HCT116 (cell line): Measurements from ENCODE around the gene BPIFB1. TPM values are rescaled to one million over a fixed set of nuclear protein-coding genes. Genes with fewer than 3 reads are reported as not detected.

Experiments used
- ATAC-seq: fragments of 200-7000 bp; cut with Tn5 transposase; 2 replicates; pipeline ENCODE4 v1.9.1; 2020; ENCODE audit warnings: mild to moderate bottlenecking, moderate library complexity
- BruUV-seq: library from RNA; stranded (reverse); fragments of 400-500 nt; replicated peaks from 2 replicates; lab custom pipeline; 2021; lab: Mats Ljungman, UMichigan
- CTCF ChIA-PET: fragments of 300-600 bp; sonication (Branson Sonifier 250); formaldehyde crosslinking; loops from one replicate; lab custom pipeline; 2021; ENCODE audit warnings: antibody characterized with exemption; lab: Charles Lee
- POLR2A ChIA-PET: fragments of 300-600, 350-600 bp; sonication (Branson Sonifier 250); formaldehyde crosslinking; loops from one replicate; lab custom pipeline; 2021; ENCODE audit warnings: antibody characterized with exemption; lab: Charles Lee
- RAD21 ChIA-PET, 2 experiments: fragments of 300-600 bp; sonication (Branson Sonifier 250); formaldehyde crosslinking; loops; one replicate each; lab custom pipeline; 2023; ENCODE audit warnings: low total read pairs in 2 of 2; ENCODE audit not compliant: uncharacterized antibody in 2 of 2, unreplicated experiment in 2 of 2, low non-redundant PET in 1 of 2; lab: Charles Lee
- DNase-seq: peaks from one replicate; pipeline ENCODE4 v3.0.0-alpha.2; 2010; ENCODE audit warnings: low read depth, low spot score
- H2AFZ ChIP-seq: fragments of 200-600 bp; shearing (Covaris generic), sonication (generic); 2 replicates; pipeline ENCODE4 v1.6.1; 2017; ENCODE audit warnings: low read depth, mixed run types, mixed read lengths, antibody characterized with exemption, low read length; ENCODE audit not compliant: poor library complexity, severe bottlenecking
- H3K27ac ChIP-seq: 2 replicates; pipeline ENCODE4 v1.5.1; 2012; ENCODE audit warnings: low read depth, low read length
- H3K27me3 ChIP-seq: fragments of 200-600 bp; sonication (generic); 2 replicates; pipeline ENCODE4 v1.6.1; 2016; ENCODE audit warnings: mixed run types, low read length, mixed read lengths; ENCODE audit not compliant: insufficient read depth
- H3K36me3 ChIP-seq, 2 experiments: fragments of 200-500 bp in 1 of 2; fragments of 200-600 bp in 1 of 2; sonication (Bioruptor generic) in 1 of 2; sonication (generic) in 1 of 2; 2 replicates each; pipeline versions ENCODE4 v1.5.1 to v1.6.1; 2014 to 2016; ENCODE audit warnings: low read length in 2 of 2, inconsistent platforms in 1 of 2, mixed read lengths in 1 of 2, mixed run types in 1 of 2; ENCODE audit not compliant: insufficient read depth in 2 of 2, control insufficient read depth in 1 of 2
- H3K4me1 ChIP-seq, 2 experiments: fragments of 200-600 bp in 1 of 2; sonication (generic) in 1 of 2; 2 replicates each; pipeline versions ENCODE4 v1.5.1 to v1.6.1; 2012 to 2017; ENCODE audit warnings: low read length in 2 of 2, inconsistent platforms in 1 of 2, mild to moderate bottlenecking in 1 of 2, mixed read lengths in 1 of 2, mixed run types in 1 of 2, moderate library complexity in 1 of 2; ENCODE audit not compliant: insufficient read depth in 2 of 2, control insufficient read depth in 1 of 2
- H3K4me2 ChIP-seq: fragments of 200-600 bp; sonication (generic); 2 replicates; pipeline ENCODE4 v1.6.1; 2017; ENCODE audit warnings: mixed run types, low read length, mixed read lengths
- H3K4me3 ChIP-seq, 2 experiments: fragments of 200-600 bp in 1 of 2; sonication (generic) in 1 of 2; replicated peaks in 1 of 2; 2 replicates each; pipeline ENCODE4 v1.5.1; 2011 to 2016; ENCODE audit warnings: low read length in 2 of 2, control low read depth in 1 of 2, low read depth in 1 of 2, mild to moderate bottlenecking in 1 of 2, mixed read lengths in 1 of 2, mixed run types in 1 of 2
- H3K79me2 ChIP-seq: fragments of 200-600 bp; sonication (generic); 2 replicates; pipeline ENCODE4 v1.6.1; 2017; ENCODE audit warnings: mild to moderate bottlenecking, mixed run types, low read length, moderate library complexity, mixed read lengths; ENCODE audit not compliant: insufficient read depth
- H3K9ac ChIP-seq: fragments of 200-600 bp; sonication (generic); 2 replicates; pipeline ENCODE4 v1.6.1; 2016; ENCODE audit warnings: low read length, mixed read lengths
- H3K9me2 ChIP-seq: fragments of 200-600 bp; sonication (generic), shearing (Covaris generic); 2 replicates; pipeline ENCODE4 v1.6.1; 2017; ENCODE audit warnings: mixed run types, mild to moderate bottlenecking, moderate library complexity; ENCODE audit not compliant: insufficient read depth
- H3K9me3 ChIP-seq, 2 experiments: fragments of 200-500 bp in 1 of 2; fragments of 200-600 bp in 1 of 2; sonication (Bioruptor generic) in 1 of 2; sonication (generic) in 1 of 2; 2 replicates each; pipeline ENCODE4 v1.6.1; 2014 to 2017; ENCODE audit warnings: low read length in 2 of 2, mixed read lengths in 2 of 2, inconsistent platforms in 1 of 2, low read depth in 1 of 2, mild to moderate bottlenecking in 1 of 2, mixed run types in 1 of 2, moderate library complexity in 1 of 2; ENCODE audit not compliant: control insufficient read depth in 1 of 2, insufficient read depth in 1 of 2
- H4K20me1 ChIP-seq: fragments of 200-600 bp; sonication (generic), shearing (Covaris generic); 2 replicates; pipeline ENCODE4 v1.6.1; 2017; ENCODE audit warnings: mixed run types, mild to moderate bottlenecking, moderate library complexity; ENCODE audit not compliant: insufficient read depth
- CTCF ChIP-seq, 3 experiments: fragments of 200-600 bp in 1 of 3; sonication (generic) in 1 of 3; IDR thresholded peaks in 2 of 3; conservative IDR thresholded peaks in 1 of 3; 2 replicates each; pipeline ENCODE4 v1.5.1; 2012 to 2017; ENCODE audit warnings: low read depth in 2 of 3, low read length in 2 of 3, antibody characterized with exemption in 1 of 3, borderline replicate concordance in 1 of 3, control low read depth in 1 of 3, mild to moderate bottlenecking in 1 of 3, mixed read lengths in 1 of 3, mixed run types in 1 of 3, moderate library complexity in 1 of 3; ENCODE audit not compliant: insufficient read depth in 1 of 3
- EGR1 ChIP-seq: IDR thresholded peaks from 2 replicates; pipeline ENCODE4 v1.6.1; 2012; ENCODE audit warnings: low read depth
- EZH2 ChIP-seq: fragments of 200-600 bp; sonication (generic); IDR thresholded peaks from 2 replicates; pipeline ENCODE4 v1.6.1; 2017; ENCODE audit warnings: antibody characterized with exemption, mixed run types
- EZH2phosphoT487 ChIP-seq: fragments of 200-600 bp; IDR thresholded peaks from 2 replicates; pipeline ENCODE4 v1.6.1; 2018; ENCODE audit warnings: antibody characterized with exemption, borderline replicate concordance
- MAX ChIP-seq: IDR thresholded peaks from 2 replicates; pipeline ENCODE4 v1.6.1; 2012
- POLR2AphosphoS5 ChIP-seq: IDR thresholded peaks from 2 replicates; pipeline ENCODE4 v1.6.1; 2011; ENCODE audit warnings: mild to moderate bottlenecking, low read depth, low read length, moderate library complexity
- REST ChIP-seq: IDR thresholded peaks from 2 replicates; pipeline ENCODE4 v1.6.1; 2012; ENCODE audit warnings: low read depth
- SIN3A ChIP-seq: IDR thresholded peaks from 2 replicates; pipeline ENCODE4 v1.6.1; 2012; ENCODE audit warnings: low read depth
- SRF ChIP-seq: IDR thresholded peaks from 2 replicates; pipeline ENCODE4 v1.6.1; 2012; ENCODE audit warnings: low read depth
- TCF7L2 ChIP-seq: IDR thresholded peaks from 2 replicates; pipeline ENCODE4 v1.7.0; 2011; ENCODE audit warnings: borderline replicate concordance, inconsistent platforms; ENCODE audit not compliant: insufficient read depth, insufficient read length; ENCODE audit errors: extremely low read depth
- ZFX ChIP-seq: fragments of 450-650 bp; IDR thresholded peaks from 2 replicates; pipeline ENCODE4 v1.6.1; 2017
- ZNF274 ChIP-seq: fragments of 200-500 bp; sonication (Bioruptor generic); IDR thresholded peaks from 2 replicates; pipeline ENCODE4 v1.6.1; 2014; ENCODE audit warnings: mild to moderate bottlenecking, low read depth, low read length, inconsistent platforms
- intact Hi-C: fragments of 100-400 bp; cut with micrococcal nuclease; formaldehyde crosslinking; loops from 2 replicates; pipeline ENCODE4 v1.10.0; 2022
- total RNA-seq: library from RNA; stranded (reverse); gene quantifications from one replicate; pipeline ENCODE4 v1.2.1, GENCODE V29; 2021; ENCODE audit not compliant: unreplicated experiment

The BPIFB1 gene
- total RNA-seq, 1 experiment from 2014 or later = 0.17 TPM

GRCh38 chr20:33255005-33255404 lies 28.0 kb upstream of the BPIFB1 start:
- H3K9ac ChIP-seq = no peak overlapping the region
- H4K20me1 ChIP-seq = no peaks in the 10 kb centered on the region
- no peak for DNase-seq
- ChIA-PET POLR2A (no interaction called here), CTCF (no interaction called here), RAD21 (no interaction called here)
- no peaks in the 10 kb centered on the region for H3K27me3 ChIP-seq
- H3K9me3 ChIP-seq = no peaks in the 10 kb centered on the region
- no peak for ATAC-seq
- intact Hi-C loops = no loop called here
- H3K4me1 ChIP-seq = no peaks in the 10 kb centered on the region
- no peaks in the 10 kb centered on the region for H3K36me3 ChIP-seq
- no peak overlapping the region for H2AFZ ChIP-seq
- H3K79me2 ChIP-seq = no peaks in the 10 kb centered on the region
- H3K4me2 ChIP-seq = no peak overlapping the region
- H3K9me2 ChIP-seq = no peaks in the 10 kb centered on the region
- no peak overlapping the region for H3K4me3 ChIP-seq
- BruUV-seq = no TSS peak
- no peak overlapping the region for H3K27ac ChIP-seq
- TF ChIP-seq MAX = no peak
- TF ChIP-seq REST = no peak
- no peak for TF ChIP-seq ZNF274
- TF ChIP-seq EGR1 = no peak
- TF ChIP-seq, all 23 proteins: peak for 0

GRCh38 chr20:33257237-33257636 lies 25.8 kb upstream of the BPIFB1 start:
- Histone ChIP-seq H3K36me3 (no peaks in the 10 kb centered on the region), H3K79me2 (no peaks in the 10 kb centered on the region), H4K20me1 (no peaks in the 10 kb centered on the region), H3K4me2 (no peak overlapping the region), H3K27me3 (no peaks in the 10 kb centered on the region), H3K9ac (no peak overlapping the region), H3K9me3 (no peaks in the 10 kb centered on the region), H3K4me3 (no peak overlapping the region), H3K4me1 (no peaks in the 10 kb centered on the region), H3K9me2 (no peaks in the 10 kb centered on the region), H3K27ac (no peak overlapping the region), H2AFZ (no peak overlapping the region)
- TF ChIP-seq TCF7L2 (no peak), SIN3A (no peak), POLR2AphosphoS5 (no peak), CTCF (IDR thresholded peaks at IDR 0.05 in 2 of 3, conservative IDR thresholded peaks at IDR 0.05 in 1 of 3; ENCODE audit: borderline replicate concordance in 1 of 3, insufficient read depth in 1 of 3, low read depth in 2 of 3, low read length in 2 of 3) (no peak), SRF (no peak), EGR1 (no peak), EZH2 (no peak), ZFX (no peak), EZH2phosphoT487 (no peak)
- CTCF ChIA-PET = interaction anchor here (0.6 kb wide), 1 partner anchor 35 kb away, joined by 3 read pairs; no protein-coding TSS in a partner anchor
- no TSS peak for BruUV-seq
- POLR2A ChIA-PET = no interaction called here
- intact Hi-C loops = no loop called here
- ATAC-seq = no peak
- no peak for DNase-seq
- RAD21 ChIA-PET = no interaction called here
